Vagina (tissue), 2 donors: ENCODE results near the gene DCST1. TPM values are rescaled to one million over a fixed set of nuclear protein-coding genes. Genes with fewer than 3 reads are reported as not detected.
"Not testable (repeated sequence)": the region's sequence is repeated elsewhere in the genome, so short reads cannot be mapped to it uniquely, and the experiment has no call there.

ENCODE experiments used
- DNase-seq, 2 donors: peaks; one replicate each; pipeline ENCODE4 v3.0.0-alpha.2; 2017; ENCODE audit errors: extremely low spot score in 2 of 2
- H3K27ac ChIP-seq: fragments of 200-600 bp; sonication (generic); one replicate; pipeline ENCODE4 v1.5.1; 2019
- H3K27me3 ChIP-seq: fragments of 200-600 bp; sonication (generic); one replicate; pipeline ENCODE4 v1.5.1; 2019
- H3K36me3 ChIP-seq, 2 donors: fragments of 200-600 bp; sonication (generic); one replicate each; pipeline ENCODE4 v1.5.1; 2017 to 2019
- H3K4me1 ChIP-seq: fragments of 200-600 bp; sonication (generic); one replicate; pipeline ENCODE4 v1.5.1; 2019
- H3K4me3 ChIP-seq, 2 donors: fragments of 200-600 bp; sonication (generic); 1 replicate in 1 of 2; 2 replicates in 1 of 2; pipeline ENCODE4 v1.5.1; 2016 to 2019
- H3K9me3 ChIP-seq: fragments of 200-600 bp; sonication (generic); one replicate; pipeline ENCODE4 v1.5.1; 2019
- POLR2A ChIP-seq, 2 donors: fragments of 450-650 bp; IDR thresholded peaks; one replicate each; pipeline ENCODE4 v1.6.1; 2017; ENCODE audit warnings: antibody characterized with exemption in 2 of 2, mild to moderate bottlenecking in 2 of 2, moderate library complexity in 2 of 2
- POLR2AphosphoS5 ChIP-seq, 2 donors: sonication (generic); formaldehyde crosslinking; IDR thresholded peaks; one replicate each; pipeline ENCODE4 v1.9.0; 2017; ENCODE audit warnings: antibody characterized with exemption in 2 of 2, mild to moderate bottlenecking in 2 of 2, low read depth in 1 of 2; ENCODE audit not compliant: insufficient read depth in 1 of 2
- intact Hi-C: fragments of 100-400 bp; cut with DNase I; formaldehyde crosslinking; loops from one replicate; pipeline ENCODE4 v1.15.1; 2023
- total RNA-seq: library from RNA; depleted of rRNA; stranded (reverse); fragments of >200 nt; gene quantifications from one replicate; pipeline ENCODE4 v1.2.3, GENCODE V29; 2016
- TF ChIP-seq, protein P1 (sequence below), 3 experiments: fragments of 450-650 bp in 2 of 3; fragments of 200-600 bp in 1 of 3; sonication (generic) in 1 of 3; IDR thresholded peaks; one replicate each; pipeline ENCODE4 v1.5.1; 2017 to 2019; ENCODE audit warnings: antibody characterized with exemption in 3 of 3, mild to moderate bottlenecking in 2 of 3, moderate library complexity in 2 of 3

Gene DCST1, protein sequence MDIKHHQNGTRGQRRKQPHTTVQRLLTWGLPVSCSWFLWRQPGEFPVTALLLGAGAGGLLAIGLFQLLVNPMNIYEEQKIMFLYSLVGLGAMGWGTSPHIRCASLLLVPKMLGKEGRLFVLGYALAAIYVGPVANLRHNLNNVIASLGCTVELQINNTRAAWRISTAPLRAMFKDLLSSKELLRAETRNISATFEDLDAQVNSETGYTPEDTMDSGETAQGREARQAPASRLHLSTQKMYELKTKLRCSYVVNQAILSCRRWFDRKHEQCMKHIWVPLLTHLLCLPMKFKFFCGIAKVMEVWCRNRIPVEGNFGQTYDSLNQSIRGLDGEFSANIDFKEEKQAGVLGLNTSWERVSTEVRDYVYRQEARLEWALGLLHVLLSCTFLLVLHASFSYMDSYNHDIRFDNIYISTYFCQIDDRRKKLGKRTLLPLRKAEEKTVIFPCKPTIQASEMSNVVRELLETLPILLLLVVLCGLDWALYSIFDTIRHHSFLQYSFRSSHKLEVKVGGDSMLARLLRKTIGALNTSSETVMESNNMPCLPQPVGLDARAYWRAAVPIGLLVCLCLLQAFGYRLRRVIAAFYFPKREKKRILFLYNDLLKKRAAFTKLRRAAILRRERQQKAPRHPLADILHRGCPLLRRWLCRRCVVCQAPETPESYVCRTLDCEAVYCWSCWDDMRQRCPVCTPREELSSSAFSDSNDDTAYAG
- not detected for total RNA-seq

DNA sequence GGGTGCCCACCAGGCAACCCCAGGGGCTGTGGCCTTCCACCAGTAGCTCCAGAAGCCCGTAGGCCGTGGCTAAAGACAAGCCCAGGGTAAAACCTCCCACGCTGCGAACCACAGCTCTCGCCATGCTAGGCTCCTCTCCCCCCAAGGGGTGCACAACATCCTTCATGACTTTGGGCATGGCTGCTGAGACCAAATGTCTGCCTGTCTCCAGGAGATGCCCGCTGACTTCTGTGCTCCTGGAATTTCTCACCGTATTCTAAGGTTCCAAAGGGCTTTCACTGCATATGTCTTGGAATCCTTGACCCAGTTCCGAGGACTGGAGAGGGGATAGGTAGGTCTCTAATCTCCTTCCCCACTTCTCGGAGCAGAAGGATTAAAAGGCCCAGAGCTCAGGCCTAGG is at the start of gene DCST1, which contains the start of gene DCST2:
Gene DCST1, plus strand, starts transcription at position 301 of the 400 bp plus-strand sequence. CDS start 213 bp downstream, outside the sequence.
Gene DCST2, minus strand, starts transcription at position 258 of the 400 bp plus-strand sequence. Its CDS starts 80 bp downstream, at position 178.
- H3K36me3 ChIP-seq: no peaks in the 10 kb centered on the region
- no peak within 1 kb of the TSS for H3K4me3 ChIP-seq
- no peak within 1 kb of the TSS for H3K27ac ChIP-seq
- H3K27me3 ChIP-seq: no peaks in the 10 kb centered on the region
- no peak for DNase-seq
- no peaks in the 10 kb centered on the region for H3K9me3 ChIP-seq
- peaks cover 20% of the 10 kb centered on the region for H3K4me1 ChIP-seq
- TF ChIP-seq, protein P1, sequence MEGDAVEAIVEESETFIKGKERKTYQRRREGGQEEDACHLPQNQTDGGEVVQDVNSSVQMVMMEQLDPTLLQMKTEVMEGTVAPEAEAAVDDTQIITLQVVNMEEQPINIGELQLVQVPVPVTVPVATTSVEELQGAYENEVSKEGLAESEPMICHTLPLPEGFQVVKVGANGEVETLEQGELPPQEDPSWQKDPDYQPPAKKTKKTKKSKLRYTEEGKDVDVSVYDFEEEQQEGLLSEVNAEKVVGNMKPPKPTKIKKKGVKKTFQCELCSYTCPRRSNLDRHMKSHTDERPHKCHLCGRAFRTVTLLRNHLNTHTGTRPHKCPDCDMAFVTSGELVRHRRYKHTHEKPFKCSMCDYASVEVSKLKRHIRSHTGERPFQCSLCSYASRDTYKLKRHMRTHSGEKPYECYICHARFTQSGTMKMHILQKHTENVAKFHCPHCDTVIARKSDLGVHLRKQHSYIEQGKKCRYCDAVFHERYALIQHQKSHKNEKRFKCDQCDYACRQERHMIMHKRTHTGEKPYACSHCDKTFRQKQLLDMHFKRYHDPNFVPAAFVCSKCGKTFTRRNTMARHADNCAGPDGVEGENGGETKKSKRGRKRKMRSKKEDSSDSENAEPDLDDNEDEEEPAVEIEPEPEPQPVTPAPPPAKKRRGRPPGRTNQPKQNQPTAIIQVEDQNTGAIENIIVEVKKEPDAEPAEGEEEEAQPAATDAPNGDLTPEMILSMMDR (IDR thresholded peaks at IDR 0.05): no peak
- TF ChIP-seq POLR2A (IDR thresholded peaks at IDR 0.05) (no peak), POLR2AphosphoS5 (IDR thresholded peaks at IDR 0.05; ENCODE audit: insufficient read depth in 1 of 2, low read depth in 1 of 2) (no peak)
- intact Hi-C loops: no loop called here

DNA sequence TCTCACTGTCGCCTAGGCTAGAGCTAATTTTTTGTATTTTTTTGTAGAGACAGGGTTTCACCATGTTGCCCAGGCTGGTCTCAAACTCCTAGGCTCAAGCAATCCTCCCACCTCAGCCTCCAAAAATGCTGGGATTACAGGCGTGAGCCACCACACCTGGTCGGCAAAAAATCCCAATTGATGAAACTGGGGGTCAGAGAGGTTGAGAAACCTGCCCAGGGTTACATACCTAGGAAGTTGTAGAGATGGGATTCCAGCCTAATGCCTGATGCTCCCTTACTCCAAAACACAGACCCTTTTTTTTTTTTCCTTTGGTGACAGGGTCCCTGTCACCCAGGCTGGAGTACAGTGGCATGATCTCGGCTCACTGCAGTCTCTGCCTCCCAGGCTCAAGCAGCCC is 46.9 kb upstream of the DCST1 start:
- H3K9me3 ChIP-seq, H3K4me3 ChIP-seq, H3K27me3 ChIP-seq, H3K27ac ChIP-seq, intact Hi-C loops, DNase-seq: not testable (repeated sequence)
- Histone ChIP-seq H3K4me1 (peaks cover 31% of the 10 kb centered on the region), H3K36me3 (peaks cover 0 to 18% of the 10 kb centered on the region in 2 donors)

DNA sequence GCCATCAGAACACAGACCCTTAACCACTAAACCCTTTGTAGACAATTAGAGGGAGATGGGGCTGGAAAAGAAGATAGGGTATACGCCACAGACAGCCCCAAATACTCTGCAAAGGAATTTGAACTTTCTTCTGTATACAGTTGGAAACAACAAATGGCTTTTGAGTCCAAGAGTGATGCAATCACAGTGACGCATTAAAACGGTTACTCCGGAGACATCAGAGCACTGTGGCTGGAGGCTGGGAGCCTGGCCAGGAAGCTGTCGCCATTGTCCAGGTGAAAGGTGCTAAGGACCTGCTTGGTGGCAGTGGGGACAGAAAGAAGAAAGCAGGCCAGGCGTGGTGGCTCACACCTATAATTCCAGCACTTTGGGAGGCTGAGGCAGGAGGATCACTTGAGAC is 46.3 kb upstream of the DCST1 start:
- H3K27ac ChIP-seq: no peak overlapping the region
- intact Hi-C loops: no loop called here
- H3K9me3 ChIP-seq: no peaks in the 10 kb centered on the region
- DNase-seq: no peak
- H3K36me3 ChIP-seq: peaks cover 0 to 18% of the 10 kb centered on the region in 2 donors
- H3K4me1 ChIP-seq: peaks cover 28% of the 10 kb centered on the region
- H3K4me3 ChIP-seq: no peak overlapping the region
- TF ChIP-seq POLR2A (IDR thresholded peaks at IDR 0.05) (no peak), POLR2AphosphoS5 (IDR thresholded peaks at IDR 0.05; ENCODE audit: insufficient read depth in 1 of 2, low read depth in 1 of 2) (no peak)
- TF ChIP-seq, protein P1 (IDR thresholded peaks at IDR 0.05): no peak
- H3K27me3 ChIP-seq: no peaks in the 10 kb centered on the region

DNA sequence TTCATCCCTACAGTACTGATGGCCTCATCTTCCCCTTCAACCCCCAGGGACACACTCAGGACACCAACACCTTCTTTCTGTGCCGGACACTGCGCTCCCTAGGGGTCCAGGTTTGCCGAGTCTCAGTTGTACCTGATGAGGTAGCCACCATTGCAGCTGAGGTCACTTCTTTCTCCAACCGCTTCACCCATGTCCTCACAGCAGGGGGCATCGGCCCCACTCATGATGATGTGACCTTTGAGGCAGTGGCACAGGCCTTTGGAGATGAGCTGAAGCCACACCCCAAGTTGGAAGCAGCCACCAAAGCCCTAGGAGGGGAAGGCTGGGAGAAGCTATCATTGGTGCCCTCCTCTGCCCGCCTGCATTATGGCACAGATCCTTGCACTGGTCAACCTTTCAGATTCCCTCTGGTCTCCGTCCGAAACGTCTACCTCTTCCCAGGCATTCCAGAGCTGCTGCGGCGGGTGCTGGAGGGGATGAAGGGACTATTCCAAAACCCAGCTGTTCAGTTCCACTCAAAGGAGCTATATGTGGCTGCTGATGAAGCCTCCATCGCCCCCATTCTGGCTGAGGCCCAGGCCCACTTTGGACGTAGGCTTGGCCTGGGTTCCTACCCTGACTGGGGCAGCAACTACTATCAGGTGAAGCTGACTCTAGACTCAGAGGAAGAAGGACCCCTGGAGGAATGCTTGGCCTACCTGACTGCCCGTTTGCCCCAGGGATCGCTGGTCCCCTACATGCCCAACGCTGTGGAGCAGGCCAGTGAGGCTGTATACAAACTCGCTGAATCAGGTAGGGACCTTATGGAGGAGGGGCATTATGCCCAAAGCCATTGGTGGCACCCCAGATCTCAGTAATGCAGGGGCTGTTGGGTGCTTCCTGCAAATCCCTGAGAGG is 45.3 kb upstream of the DCST1 start:
- Histone ChIP-seq H3K9me3 (no peaks in the 10 kb centered on the region), H3K4me1 (peaks cover 23% of the 10 kb centered on the region), H3K27ac (no peak overlapping the region), H3K27me3 (no peaks in the 10 kb centered on the region), H3K4me3 (no peak overlapping the region), H3K36me3 (peaks cover 0 to 18% of the 10 kb centered on the region in 2 donors)
- intact Hi-C loops: no loop called here
- DNase-seq: no peak
- no peak for TF ChIP-seq POLR2A (IDR thresholded peaks at IDR 0.05)
- TF ChIP-seq, protein P1 (IDR thresholded peaks at IDR 0.05): no peak
- no peak for TF ChIP-seq POLR2AphosphoS5 (IDR thresholded peaks at IDR 0.05; ENCODE audit: insufficient read depth in 1 of 2, low read depth in 1 of 2)
